GM21723 (cell line): ENCODE results near the gene TRIB2.

ENCODE experiments used
- ATAC-seq: cut with Tn5 transposase; IDR thresholded peaks from one replicate; pipeline ENCODE4 v1.9.1; 2021; ENCODE audit warnings: mild to moderate bottlenecking, moderate library complexity; ENCODE audit not compliant: unreplicated experiment

The TRIB2 gene

GRCh38 chr2:12697617-12698016 lies 19.1 kb upstream of the TRIB2 start:
- no peak for ATAC-seq

GRCh38 chr2:12700989-12701388 lies 15.7 kb upstream of the TRIB2 start:
- ATAC-seq = no peak

GRCh38 chr2:12701786-12702167 lies 15.0 kb upstream of the TRIB2 start:
- ATAC-seq = no peak

- ATAC-seq = no peak
Observed at GRCh38 chr2:12702168-12703121, 14.3 kb upstream of the TRIB2 start.

GRCh38 chr2:12704378-12704777 lies 12.4 kb upstream of the TRIB2 start:
- ATAC-seq = no peak

GRCh38 chr2:12705230-12705629 lies 11.5 kb upstream of the TRIB2 start:
- no peak for ATAC-seq

GRCh38 chr2:12705742-12706141 lies 11.0 kb upstream of the TRIB2 start:
- ATAC-seq = no peak

- ATAC-seq = no peak
Observed at GRCh38 chr2:12708508-12709206, 8.1 kb upstream of the TRIB2 start.

- ATAC-seq = no peak
Observed at GRCh38 chr2:12709207-12709522, 7.6 kb upstream of the TRIB2 start.

- ATAC-seq = no peak
Observed at GRCh38 chr2:12710301-12710700, 6.4 kb upstream of the TRIB2 start.

GRCh38 chr2:12711339-12711738 lies 5.4 kb upstream of the TRIB2 start:
- ATAC-seq = no peak

- no peak for ATAC-seq
Observed at GRCh38 chr2:12712881-12713280, 3.9 kb upstream of the TRIB2 start.

GRCh38 chr2:12714391-12715221 lies 2.1 kb upstream of the TRIB2 start:
- ATAC-seq = no peak

- no peak for ATAC-seq
Observed at GRCh38 chr2:12715258-12716031, 1.3 kb upstream of the TRIB2 start.

- peak; percentile 39 for ATAC-seq
Observed at GRCh38 chr2:12716032-12716281, 779 bp upstream of the TRIB2 start.

GRCh38 chr2:12717191-12718014 lies 667 bp downstream of the TRIB2 start:
- no peak for ATAC-seq

GRCh38 chr2:12718015-12718671 lies 1.4 kb downstream of the TRIB2 start:
- no peak for ATAC-seq

GRCh38 chr2:12718711-12719399 lies 2.1 kb downstream of the TRIB2 start:
- no peak for ATAC-seq
